Measurements from ENCODE around the gene C6orf132.

The C6orf132 gene

GRCh38 chr6:42068872-42069522, 73.4 kb downstream of the C6orf132 start:
- no peak for DNase-seq

GRCh38 chr6:42068173-42068572, 74.2 kb downstream of the C6orf132 start:
- DNase-seq: no peak

- no peak for DNase-seq
Observed at GRCh38 chr6:42066156-42066675, 76.2 kb downstream of the C6orf132 start.

GRCh38 chr6:42059743-42060142, 82.7 kb downstream of the C6orf132 start:
- no peak for DNase-seq

DNA sequence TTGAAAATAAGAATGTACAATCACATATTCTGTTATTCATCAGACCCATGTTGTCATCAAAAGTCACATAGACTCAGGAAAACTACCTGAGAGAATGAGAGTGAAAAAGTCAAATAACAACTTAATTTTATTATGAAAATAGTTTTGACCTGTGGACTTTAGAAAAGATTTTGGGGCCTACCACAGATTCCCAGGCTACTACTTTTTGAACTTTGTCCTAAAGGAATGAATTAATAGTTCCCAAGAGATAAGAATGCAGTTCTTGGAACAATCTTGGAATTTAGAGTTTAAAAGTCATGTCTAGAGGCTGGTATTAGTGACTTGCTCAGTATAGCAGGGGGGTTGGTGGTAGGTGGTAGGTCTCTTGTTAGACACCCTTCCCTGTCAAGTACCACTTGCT, 88.8 kb downstream of the C6orf132 start:
- DNase-seq: no peak

DNA sequence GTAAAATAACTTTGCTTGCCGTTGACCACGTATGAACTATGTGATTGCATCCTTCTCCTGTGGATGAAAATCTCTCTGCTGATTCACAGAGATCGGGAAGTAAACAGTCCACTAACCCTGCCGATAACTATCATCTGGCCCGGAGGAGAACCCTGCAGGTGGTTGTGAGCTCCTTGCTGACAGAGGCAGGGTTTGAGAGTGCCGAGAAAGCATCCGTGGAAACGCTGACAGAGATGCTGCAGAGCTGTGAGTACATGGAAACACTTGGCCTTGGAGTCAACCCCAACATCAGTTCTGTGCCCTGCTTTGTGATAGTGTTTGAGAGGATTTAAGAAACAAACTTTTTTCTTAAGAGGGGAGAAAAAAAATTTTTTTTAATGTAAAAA, 91.2 kb downstream of the C6orf132 start:
- DNase-seq: no peak

Data from SHP77 treated with DMSO at 0.1 percent for 48 hours (cell line).